ENCODE measurements around the gene GRID2.
"Not testable (repeated sequence)": the region's sequence is repeated elsewhere in the genome, so short reads cannot be mapped to it uniquely, and the experiment has no call there.

The GRID2 gene

DNA sequence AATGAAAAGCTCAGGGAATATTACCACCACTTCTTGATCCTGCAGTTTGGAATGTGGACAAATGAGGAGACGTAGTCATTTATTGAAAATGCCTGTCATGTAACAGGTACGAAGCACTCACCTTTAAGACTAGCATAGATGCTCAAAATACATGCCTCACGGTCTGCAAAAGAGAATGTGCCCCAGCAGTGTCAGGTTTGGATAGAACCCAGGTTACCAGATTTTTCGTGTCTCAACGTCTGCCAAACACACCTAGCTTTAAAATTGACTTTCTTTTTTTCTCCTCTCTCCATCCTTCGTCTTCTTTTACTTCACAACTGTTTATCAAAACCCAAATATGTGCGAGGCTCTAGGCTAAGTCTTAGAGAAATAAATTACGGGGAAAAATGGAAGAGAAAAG is 918.0 kb downstream of the GRID2 start:
- DNase-seq, result no peak

GRCh38 chr4:93228021-93228420 is 924.3 kb downstream of the GRID2 start:
- no peak for DNase-seq

- DNase-seq, result no peak
Observed at GRCh38 chr4:93232883-93233282, 929.1 kb downstream of the GRID2 start.

DNA sequence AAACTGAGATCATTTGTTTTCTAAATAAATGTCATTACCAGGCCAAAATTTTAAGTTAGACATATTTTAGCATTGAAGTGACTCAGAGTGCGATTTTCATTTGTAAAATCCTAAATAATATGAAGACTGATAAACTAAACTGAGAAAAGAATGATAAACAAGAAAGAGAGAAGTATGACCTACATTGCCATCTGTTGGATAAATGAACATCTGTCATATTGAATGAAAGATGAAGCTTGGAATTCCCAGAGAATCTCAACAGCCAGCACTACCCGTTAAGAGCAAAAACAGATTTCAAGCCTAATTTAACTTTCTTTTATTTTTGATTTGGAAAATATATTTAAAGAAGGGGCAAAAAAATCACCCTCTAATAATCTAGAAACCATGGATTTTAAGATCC is 933.8 kb downstream of the GRID2 start:
- DNase-seq, result no peak

DNA sequence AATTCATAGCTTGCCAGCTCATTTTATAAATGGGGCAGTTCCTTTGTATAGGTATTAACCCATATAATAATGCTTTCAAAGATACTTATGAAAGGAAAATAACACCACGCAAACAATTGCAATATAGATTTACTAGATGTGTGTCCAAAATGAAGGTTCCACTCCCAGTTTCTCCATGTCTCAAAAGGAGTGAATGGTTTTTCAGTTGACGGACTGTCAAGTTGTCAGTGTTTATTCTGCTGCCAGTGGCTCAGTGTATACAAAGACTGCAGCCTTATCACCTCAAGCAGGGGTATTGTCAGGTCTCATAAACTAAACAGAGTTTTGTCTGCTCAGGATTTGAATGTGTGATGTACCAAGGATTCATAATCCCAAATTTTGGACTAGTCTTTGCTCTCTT is 939.5 kb downstream of the GRID2 start:
- no peak for DNase-seq

DNA sequence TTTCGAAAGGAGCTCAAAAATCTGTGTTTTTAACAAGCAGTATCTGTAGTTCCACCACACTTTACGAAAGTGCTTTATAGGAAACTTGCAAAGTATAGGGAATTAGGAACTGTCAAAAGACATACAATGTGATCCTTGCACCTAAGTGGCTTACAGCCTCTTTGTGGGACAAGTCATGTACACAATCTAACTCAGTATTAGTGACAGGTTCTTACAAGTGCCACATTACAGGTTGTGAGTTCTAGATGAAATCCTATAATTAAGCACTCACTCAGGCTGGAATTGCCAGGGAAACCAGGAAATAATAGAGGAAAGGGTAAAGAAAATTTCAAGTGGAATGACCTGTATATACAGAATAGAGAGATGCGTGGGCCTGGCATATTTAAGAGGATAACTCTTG is 957.4 kb downstream of the GRID2 start:
- no peak for DNase-seq

DNA sequence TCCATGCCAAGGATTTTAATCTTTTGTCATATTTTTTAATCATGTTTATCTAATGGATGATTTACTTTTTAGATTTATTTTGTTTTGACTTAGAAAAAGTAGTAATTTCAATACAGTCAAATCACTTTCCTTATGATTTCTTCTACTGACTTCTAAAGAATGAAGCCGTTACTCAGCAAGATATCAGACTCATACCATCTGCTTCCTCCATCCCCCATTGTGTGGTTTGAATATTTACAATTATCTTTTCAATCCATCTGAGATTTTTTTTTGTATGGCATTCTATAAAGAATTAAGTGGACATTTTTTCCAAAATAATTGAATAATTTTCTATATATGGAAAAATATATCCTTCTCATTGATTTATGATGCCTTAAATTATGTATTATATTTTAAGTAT is 959.4 kb downstream of the GRID2 start:
- DNase-seq, result no peak

- DNase-seq, result no peak
Observed at GRCh38 chr4:93267747-93268146, 964.0 kb downstream of the GRID2 start.

- DNase-seq, result no peak
Observed at GRCh38 chr4:93285346-93285745, 981.6 kb downstream of the GRID2 start.

DNA sequence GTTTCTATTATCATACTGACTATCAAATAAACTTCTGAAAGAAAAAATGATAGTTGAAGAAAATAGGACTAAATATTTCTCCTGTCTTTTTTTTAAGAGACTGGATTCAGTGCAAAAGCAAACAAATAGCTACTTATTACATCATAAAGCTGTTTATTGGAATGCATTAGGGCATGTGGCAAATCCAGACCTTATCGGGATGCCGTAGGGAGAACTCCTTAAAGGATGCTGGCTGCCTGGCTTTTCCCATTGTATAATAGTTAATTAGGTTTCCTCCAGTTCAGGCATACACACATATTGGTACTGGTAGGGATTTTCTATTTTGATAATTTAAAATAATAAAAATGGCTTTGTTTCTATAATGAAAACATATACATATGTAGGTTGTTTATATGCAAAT is 985.5 kb downstream of the GRID2 start:
- DNase-seq, result no peak

DNA sequence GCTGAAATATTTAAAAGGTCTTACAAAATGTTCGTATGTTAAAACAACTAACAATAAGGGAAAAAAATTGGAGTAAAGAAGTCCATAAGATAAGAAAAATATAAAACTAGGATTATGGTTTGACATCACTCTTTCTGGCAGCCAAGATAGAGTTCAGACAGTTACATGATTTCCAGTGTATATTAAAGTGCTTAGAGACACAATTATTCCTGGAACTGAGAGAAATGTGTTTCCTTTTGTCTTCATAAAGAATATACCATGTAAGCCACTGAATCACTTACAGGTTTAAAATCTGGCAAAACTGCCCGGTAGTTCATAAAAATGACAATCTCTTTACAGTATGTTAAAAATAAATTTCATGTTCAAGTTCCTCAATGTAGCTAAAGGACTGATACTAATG is 986.1 kb downstream of the GRID2 start:
- no peak for DNase-seq

GRCh38 chr4:93299118-93299517 is 995.4 kb downstream of the GRID2 start:
- DNase-seq, result no peak

DNA sequence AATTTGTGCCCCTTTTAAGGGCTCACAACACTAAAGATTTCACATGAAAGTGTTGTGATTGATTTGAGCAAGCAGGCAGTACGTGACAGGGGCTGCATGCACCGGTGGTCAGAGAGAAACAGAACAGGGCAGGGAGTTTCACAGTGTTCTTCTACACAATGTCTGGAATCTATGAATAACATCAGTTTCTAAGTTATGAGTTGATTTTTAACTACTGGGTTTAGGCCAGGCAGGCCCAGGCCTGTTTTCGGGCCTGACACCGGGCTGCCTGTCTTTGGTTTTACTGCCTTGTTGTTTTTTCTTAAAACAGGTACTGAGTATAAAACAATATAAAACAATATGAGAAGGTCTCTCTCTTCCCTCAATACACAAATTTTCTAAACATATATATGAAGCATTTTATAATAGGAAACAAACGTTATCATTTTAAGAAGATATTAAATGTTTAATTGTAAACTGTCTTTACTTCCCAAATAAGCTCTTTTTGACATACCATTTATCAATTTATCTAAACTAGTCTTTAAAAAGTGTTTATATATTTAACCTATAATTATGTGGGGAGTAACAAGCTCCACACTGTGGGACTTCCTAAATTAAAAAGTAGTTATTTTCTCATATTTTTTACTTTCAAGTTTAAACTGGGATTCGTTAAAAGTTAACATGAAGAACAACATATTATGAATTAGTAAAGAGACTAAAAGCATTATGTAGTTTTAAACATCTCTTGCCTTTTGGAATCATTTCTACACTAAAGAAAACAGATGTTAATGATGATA is 997.2 kb downstream of the GRID2 start:
- not testable (repeated sequence) for DNase-seq

DNA sequence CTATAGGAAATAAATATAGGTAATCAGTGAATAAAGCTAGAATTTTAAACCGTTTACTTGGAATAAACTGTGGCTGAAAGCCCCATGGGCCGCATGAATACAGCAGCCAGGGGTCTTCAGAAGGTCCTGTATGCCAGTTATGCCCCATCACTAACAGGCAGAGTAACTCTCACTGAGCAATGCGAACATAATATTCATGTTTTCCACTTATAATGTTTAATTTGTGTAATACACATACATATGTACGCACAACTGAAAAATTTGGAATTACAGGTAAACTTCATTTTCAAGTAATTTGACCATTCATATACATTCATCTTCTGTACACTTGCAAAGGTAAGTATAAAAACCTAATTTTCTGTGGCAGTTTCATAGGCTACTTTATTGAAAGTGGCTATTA is 998.5 kb downstream of the GRID2 start:
- no peak for DNase-seq

GRCh38 chr4:93303440-93303839 is 999.7 kb downstream of the GRID2 start:
- DNase-seq, result no peak

DNA sequence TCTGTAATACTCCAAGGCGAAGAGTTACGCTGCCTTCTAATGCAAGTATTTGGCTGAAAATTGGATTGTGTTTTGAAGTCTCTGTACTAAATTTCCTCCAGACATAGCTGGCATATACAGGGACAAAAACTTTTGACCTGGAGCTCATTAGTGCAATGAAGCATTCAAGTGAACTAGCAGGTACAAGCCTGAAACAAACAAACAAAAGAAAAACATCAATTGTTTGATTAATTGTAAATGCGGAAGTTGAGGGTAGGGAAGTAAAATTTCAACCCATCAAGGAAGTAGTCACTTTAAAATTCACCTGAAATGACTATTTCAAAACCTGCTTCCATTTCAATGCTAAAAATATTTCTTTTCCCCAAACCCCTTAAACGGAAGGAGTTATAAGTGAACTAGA is 1008.5 kb downstream of the GRID2 start:
- no peak for DNase-seq

GRCh38 chr4:93313197-93313596 is 1009.4 kb downstream of the GRID2 start:
- no peak for DNase-seq

DNA sequence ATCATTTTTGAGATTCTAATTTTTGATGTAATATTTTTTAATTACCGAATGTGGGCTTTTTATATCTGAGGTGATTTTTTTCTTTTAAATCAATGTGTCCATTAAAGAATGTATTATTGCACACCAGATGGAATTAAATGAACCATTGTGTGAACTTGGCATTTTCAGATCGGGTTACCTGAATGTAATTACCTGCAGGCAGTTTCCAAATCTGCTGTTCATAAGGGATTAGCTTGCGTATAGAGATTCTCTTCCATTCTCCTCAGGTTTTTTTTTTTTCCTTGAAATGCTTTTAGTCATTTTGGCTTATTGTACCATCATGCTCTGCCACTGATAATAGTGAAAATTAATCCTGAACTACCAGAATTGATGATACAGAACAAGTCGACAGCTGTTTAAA is 1013.3 kb downstream of the GRID2 start:
- no peak for DNase-seq

DNA sequence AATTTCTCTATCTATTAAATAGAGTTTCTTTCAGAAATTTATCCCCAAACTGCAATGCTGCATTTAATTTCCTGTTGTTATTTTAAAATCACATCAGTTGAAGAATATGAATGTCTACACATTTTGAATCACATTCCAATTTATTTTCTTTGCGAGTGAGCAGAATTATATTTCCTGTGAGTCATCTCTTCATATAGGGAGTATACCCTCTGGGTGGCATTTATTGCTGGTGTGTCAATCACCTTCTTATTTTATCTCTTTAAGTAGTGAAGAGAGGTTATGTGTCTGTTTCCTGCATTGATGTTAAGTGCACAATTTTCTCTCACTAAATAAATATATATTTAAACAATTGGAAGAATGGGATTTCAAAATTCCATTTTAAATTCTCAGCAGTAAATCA is 1013.8 kb downstream of the GRID2 start:
- DNase-seq, result no peak

DNA sequence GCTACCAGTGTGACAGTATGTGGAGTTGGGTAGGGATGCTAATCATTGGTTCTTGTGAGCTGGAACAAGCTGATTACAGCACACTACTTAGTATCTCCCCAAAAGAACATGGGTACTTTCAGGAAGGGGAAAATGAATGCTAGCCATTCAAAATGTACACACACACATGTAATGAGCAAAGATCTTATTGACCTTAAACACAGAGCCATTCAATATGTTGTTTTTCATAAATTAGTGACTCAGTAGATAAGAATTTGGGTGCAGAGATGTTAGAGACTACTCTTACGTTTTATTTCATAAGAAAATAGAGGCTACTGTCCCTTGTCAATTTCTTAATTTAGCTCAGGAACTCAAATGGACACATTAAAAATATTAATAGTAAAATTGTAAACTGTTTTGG is 1015.3 kb downstream of the GRID2 start:
- DNase-seq, result no peak

DNA sequence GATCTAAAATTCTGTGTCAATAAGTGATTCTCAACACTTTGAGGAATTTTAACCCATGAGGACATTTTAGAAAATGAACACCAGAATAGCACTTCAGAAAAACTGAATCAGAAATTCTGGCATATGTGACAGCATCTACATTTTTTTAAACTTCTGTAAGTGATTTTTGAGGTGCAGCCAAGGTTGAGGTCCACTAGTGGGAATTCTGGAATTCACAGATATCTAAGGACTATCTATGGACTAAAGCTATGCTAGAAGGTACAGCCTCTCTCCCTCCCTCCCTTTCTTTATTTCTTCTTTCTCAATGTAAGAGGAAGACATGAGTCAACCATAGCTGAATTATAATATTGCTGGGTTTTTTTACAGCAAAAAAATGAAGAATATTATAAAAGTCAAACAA is 1016.6 kb downstream of the GRID2 start:
- no peak for DNase-seq

GRCh38 chr4:93327346-93327745 is 1023.6 kb downstream of the GRID2 start:
- DNase-seq, result no peak

- DNase-seq, result no peak
Observed at GRCh38 chr4:93334003-93334402, 1030.2 kb downstream of the GRID2 start.

DNA sequence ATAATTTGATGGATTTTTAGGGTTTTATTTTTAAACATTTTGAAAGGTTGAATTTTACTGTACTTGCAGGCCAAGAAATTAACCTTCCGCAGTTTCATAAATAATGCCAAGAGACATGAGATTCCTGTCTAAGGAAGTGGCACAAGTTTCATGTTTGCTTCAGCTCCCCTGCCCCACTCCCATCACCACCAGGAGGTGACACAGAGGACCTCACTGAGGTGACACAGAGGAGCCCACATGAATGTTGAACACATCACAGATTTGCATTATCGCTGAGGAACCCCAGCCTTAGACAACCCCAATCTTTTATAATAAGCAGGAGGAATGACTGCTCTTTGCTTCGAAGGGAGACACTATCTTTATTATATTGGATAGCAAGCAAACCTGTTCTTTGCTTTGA is 1033.4 kb downstream of the GRID2 start:
- DNase-seq, result no peak

GRCh38 chr4:93342738-93343137 is 1039.0 kb downstream of the GRID2 start:
- DNase-seq, result no peak

Data from effector CD8-positive, alpha-beta T cell (primary cell).